ENCODE data around the gene IFNAR2. TPM values are rescaled to one million over a fixed set of nuclear protein-coding genes. Genes with fewer than 3 reads are reported as not detected.
"Not testable (repeated sequence)": the region's sequence is repeated elsewhere in the genome, so short reads cannot be mapped to it uniquely, and the experiment has no call there.

The IFNAR2 gene
- polyA plus RNA-seq, 3 donors = 14.0 to 21.6 (median 15.7) TPM

- DNase-seq (ENCODE audit: extremely low read depth in 1 of 11, low read depth in 9 of 11, low spot score in 4 of 11) = no peak
Observed at GRCh38 chr21:33236766-33237165, 7.0 kb downstream of the IFNAR2 start.

DNA sequence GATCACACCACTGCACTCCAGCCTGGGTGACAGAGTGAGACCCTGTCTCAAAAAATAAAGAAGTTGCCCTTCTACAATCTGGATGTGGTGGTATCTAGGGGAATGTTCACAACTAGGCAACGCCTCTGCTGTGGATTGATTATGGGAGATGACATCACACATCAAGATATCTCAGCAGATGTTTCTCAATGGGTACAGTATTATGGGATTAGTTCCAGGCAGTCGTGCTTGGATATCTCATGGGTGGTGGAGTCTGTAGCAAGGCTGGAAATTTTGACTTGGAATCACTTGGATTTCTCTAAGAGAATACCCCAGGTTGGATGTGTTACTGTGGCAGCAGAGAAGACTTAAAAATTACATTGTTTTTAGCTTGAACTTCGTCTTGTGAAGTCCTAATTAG lies 7.7 kb downstream of the IFNAR2 start:
- DNase-seq (ENCODE audit: extremely low read depth in 1 of 11, low read depth in 9 of 11, low spot score in 4 of 11) = no peak

DNA sequence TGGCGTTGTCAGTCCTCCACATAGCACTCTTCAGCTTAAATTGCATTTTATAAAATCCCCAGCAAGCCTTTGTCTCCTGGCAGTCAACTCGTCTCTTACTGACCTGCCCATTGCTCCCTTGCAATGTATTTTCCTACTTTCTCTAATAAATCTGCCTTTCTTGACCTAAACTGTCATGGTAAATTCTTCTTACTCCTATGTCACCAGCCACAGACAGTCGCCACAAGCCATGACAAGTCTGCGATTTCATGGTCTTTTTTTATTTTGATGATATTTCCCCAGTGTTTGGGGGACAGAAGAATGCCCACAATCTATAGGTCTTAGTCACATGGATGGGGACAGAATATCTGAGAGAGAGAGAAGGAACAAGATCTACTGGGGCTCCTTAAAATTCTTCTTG lies 8.4 kb downstream of the IFNAR2 start:
- DNase-seq (ENCODE audit: extremely low read depth in 1 of 11, low read depth in 9 of 11, low spot score in 4 of 11) = no peak

- DNase-seq (ENCODE audit: extremely low read depth in 1 of 11, low read depth in 9 of 11, low spot score in 4 of 11) = no peak
Observed at GRCh38 chr21:33238565-33239255, 9.0 kb downstream of the IFNAR2 start.

DNA sequence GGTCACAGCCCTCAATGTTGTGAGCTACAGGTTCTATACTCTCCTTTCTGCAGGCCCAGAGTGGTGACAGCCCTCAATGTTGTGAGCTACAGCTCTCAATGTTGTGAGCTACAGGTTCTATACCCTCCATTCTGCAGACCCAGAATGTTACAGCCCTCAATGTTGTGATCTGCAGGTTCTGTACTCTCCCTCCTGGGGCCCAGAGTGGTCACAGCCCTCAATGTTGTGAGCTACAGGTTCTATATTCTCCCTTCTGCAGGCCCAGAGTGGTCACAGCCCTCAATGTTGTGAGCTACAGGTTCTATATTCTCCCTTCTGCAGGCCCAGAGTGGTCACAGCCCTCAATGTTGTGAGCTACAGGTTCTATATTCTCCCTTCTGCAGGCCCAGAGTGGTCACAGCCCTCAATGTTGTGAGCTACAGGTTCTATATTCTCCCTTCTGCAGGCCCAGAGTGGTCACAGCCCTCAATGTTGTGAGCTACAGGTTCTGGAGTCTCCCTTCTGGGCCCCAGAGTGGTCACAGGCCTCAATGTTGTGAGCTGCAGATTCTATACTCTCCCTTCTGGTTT lies 9.9 kb downstream of the IFNAR2 start:
- DNase-seq (ENCODE audit: extremely low read depth in 1 of 11, low read depth in 9 of 11, low spot score in 4 of 11) = not testable (repeated sequence)

- no peak for DNase-seq (ENCODE audit: extremely low read depth in 1 of 11, low read depth in 9 of 11, low spot score in 4 of 11)
Observed at GRCh38 chr21:33240404-33240803, 10.7 kb downstream of the IFNAR2 start.

GRCh38 chr21:33241846-33242245 lies 12.1 kb downstream of the IFNAR2 start:
- no peak for DNase-seq (ENCODE audit: extremely low read depth in 1 of 11, low read depth in 9 of 11, low spot score in 4 of 11)

- not testable (repeated sequence) for DNase-seq (ENCODE audit: extremely low read depth in 1 of 11, low read depth in 9 of 11, low spot score in 4 of 11)
Observed at GRCh38 chr21:33242846-33243245, 13.1 kb downstream of the IFNAR2 start.

GRCh38 chr21:33244082-33244778 lies 14.5 kb downstream of the IFNAR2 start:
- DNase-seq (ENCODE audit: extremely low read depth in 1 of 11, low read depth in 9 of 11, low spot score in 4 of 11) = no peak

- no peak for DNase-seq (ENCODE audit: extremely low read depth in 1 of 11, low read depth in 9 of 11, low spot score in 4 of 11)
Observed at GRCh38 chr21:33244779-33245105, 15.0 kb downstream of the IFNAR2 start.

DNA sequence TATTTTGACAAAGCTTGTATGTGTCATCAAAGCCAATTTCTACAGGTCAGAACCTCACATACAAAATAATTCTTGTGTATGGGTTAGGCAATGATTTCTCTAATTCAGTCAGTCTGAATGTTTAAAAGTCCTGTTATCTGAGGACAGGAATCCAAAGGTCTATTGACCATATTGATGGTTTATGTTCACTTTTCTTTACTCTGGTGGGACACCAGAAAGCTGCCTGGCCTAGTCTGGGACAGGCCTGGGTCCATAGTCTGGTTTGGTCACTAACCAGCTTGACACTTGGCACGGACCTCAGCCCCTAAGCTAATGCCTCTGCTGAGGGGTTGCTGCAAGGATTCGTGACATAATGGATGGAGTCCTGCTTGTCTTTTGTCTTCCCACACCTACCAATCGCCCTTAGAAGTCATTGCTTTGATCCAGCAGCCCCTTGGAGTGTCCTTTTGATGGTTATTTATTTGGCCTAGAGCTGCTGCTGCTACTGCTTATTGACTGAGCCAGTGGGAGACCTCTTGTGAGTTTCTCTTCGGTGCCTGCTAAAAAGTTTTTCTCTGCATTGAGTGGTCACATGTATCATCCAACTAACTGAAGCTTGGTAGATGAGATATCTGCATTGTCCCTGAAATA lies 15.7 kb downstream of the IFNAR2 start:
- DNase-seq (ENCODE audit: extremely low read depth in 1 of 11, low read depth in 9 of 11, low spot score in 4 of 11) = no peak

GRCh38 chr21:33246506-33246905 lies 16.8 kb downstream of the IFNAR2 start:
- DNase-seq (ENCODE audit: extremely low read depth in 1 of 11, low read depth in 9 of 11, low spot score in 4 of 11) = no peak

- no peak for DNase-seq (ENCODE audit: extremely low read depth in 1 of 11, low read depth in 9 of 11, low spot score in 4 of 11)
Observed at GRCh38 chr21:33246963-33247362, 17.2 kb downstream of the IFNAR2 start.

- DNase-seq (ENCODE audit: extremely low read depth in 1 of 11, low read depth in 9 of 11, low spot score in 4 of 11) = no peak
Observed at GRCh38 chr21:33247599-33247998, 17.9 kb downstream of the IFNAR2 start.

GRCh38 chr21:33249331-33250002 lies 19.7 kb downstream of the IFNAR2 start:
- DNase-seq (ENCODE audit: extremely low read depth in 1 of 11, low read depth in 9 of 11, low spot score in 4 of 11) = no peak

- DNase-seq (ENCODE audit: extremely low read depth in 1 of 11, low read depth in 9 of 11, low spot score in 4 of 11) = no peak
Observed at GRCh38 chr21:33251119-33251518, 21.4 kb downstream of the IFNAR2 start.

DNA sequence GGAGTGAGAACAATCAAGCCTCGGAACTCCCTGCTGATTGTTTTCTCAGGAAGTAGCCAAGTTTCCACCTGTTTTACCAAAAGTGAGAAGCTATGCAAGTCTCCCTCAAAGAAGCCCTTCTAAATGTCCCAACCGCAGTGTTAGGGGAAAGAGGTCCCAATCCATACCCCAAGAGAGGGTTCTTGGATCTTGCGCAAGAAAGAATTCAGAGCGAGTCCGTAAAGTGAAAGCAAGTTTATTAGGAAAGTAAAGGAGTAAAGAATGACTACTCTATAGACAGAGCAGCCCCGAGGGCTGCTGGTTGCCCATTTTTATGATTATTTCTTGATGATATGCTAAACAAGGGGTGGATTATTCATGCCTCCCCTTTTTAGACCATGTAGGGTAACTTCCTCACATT lies 23.6 kb downstream of the IFNAR2 start:
- not testable (repeated sequence) for DNase-seq (ENCODE audit: extremely low read depth in 1 of 11, low read depth in 9 of 11, low spot score in 4 of 11)

DNA sequence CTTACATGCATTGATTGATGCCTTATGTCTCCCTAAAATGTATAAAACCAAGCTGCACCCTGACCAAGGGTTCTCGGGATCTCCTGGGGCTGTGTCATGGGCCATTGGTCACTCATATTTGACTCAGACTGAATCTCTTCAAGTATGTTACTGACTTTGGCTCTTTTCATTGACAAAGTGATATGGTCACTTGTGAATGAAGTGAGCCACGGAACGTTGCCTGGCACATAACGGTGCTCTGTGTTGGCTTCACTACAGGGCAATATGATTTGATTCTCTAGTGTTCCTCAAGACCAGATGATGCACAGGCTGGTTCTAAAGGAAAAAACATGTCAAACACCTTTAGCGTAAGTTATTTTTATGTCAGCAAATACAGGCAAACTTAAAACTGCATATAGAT lies 25.0 kb downstream of the IFNAR2 start:
- no peak for DNase-seq (ENCODE audit: extremely low read depth in 1 of 11, low read depth in 9 of 11, low spot score in 4 of 11)

- DNase-seq (ENCODE audit: extremely low read depth in 1 of 11, low read depth in 9 of 11, low spot score in 4 of 11) = no peak
Observed at GRCh38 chr21:33255404-33255803, 25.7 kb downstream of the IFNAR2 start.

DNA sequence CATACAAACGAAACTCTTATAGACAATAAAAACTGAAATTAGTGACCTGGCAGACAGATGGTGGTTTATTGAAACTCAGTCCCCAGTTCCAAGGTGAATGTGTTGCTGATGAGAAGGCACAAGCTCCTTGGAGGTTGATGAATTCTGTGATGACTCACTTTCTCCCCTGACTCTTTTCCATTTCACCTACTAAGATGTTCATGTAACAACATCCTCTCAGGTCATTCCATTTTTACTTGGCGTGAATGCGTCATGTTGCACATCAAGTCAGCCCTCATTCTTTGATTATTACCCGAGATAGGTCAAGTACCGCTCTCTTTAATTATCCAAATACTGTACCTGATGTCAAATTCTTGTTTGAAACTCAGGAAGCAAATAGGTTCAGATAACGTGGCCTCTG lies 26.3 kb downstream of the IFNAR2 start:
- no peak for DNase-seq (ENCODE audit: extremely low read depth in 1 of 11, low read depth in 9 of 11, low spot score in 4 of 11)

Measured in renal cortex interstitium (tissue), 11 donors.